ENCODE data around the gene CCDC178. TPM values are rescaled to one million over a fixed set of nuclear protein-coding genes. Genes with fewer than 3 reads are reported as not detected.

The CCDC178 gene
- total RNA-seq, 2 donors from 2014 or later, result 0.22 to 0.29 TPM

DNA sequence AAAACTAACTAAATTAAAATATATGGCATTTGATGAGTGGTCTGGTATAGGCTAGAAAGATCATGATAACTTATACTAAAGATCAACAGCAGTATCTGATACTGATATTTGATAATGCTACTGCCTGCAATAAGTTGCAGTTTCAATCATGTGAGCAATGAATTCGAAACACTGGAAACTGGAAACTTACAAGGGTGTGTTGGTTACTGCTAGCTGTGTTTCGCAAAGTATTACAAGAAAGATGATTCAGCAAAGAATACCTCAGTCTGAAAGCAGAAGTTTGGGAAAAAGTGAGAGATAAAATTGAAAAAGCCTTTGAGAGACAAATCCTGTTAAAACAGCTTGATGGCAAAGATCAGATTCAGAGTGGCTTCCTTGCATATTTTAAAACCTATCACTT is 294.5 kb downstream of the CCDC178 start:
- H3K27ac ChIP-seq (ENCODE audit: low read depth, low read length), result no peak overlapping the region
- peaks cover 22% of the 10 kb centered on the region for H3K9me3 Mint-ChIP-seq
- WGBS, 2 experiments (ENCODE audit: insufficient coverage in 1 of 2, insufficient read length in 1 of 2), result 92 to 100% methylated on average over 2 of the region's 2 CpGs
- no peak overlapping the region for H3K27ac Mint-ChIP-seq
- H3K4me3 ChIP-seq (ENCODE audit: low read length), result no peak overlapping the region
- no peaks in the 10 kb centered on the region for H3K4me1 Mint-ChIP-seq
- H3K9ac ChIP-seq (ENCODE audit: extremely low read depth, low read length, poor library complexity, severe bottlenecking), result no peak overlapping the region
- H3K27me3 Mint-ChIP-seq (ENCODE audit: insufficient read depth), result no peaks in the 10 kb centered on the region
- TF ChIP-seq, protein P1, sequence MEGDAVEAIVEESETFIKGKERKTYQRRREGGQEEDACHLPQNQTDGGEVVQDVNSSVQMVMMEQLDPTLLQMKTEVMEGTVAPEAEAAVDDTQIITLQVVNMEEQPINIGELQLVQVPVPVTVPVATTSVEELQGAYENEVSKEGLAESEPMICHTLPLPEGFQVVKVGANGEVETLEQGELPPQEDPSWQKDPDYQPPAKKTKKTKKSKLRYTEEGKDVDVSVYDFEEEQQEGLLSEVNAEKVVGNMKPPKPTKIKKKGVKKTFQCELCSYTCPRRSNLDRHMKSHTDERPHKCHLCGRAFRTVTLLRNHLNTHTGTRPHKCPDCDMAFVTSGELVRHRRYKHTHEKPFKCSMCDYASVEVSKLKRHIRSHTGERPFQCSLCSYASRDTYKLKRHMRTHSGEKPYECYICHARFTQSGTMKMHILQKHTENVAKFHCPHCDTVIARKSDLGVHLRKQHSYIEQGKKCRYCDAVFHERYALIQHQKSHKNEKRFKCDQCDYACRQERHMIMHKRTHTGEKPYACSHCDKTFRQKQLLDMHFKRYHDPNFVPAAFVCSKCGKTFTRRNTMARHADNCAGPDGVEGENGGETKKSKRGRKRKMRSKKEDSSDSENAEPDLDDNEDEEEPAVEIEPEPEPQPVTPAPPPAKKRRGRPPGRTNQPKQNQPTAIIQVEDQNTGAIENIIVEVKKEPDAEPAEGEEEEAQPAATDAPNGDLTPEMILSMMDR (conservative IDR thresholded peaks at IDR 0.05), result no peak
- no peaks in the 10 kb centered on the region for H3K36me3 Mint-ChIP-seq (ENCODE audit: low read depth)
- H3K4me3 Mint-ChIP-seq, result no peak overlapping the region
- H3K27me3 ChIP-seq (ENCODE audit: control insufficient read depth, insufficient read depth, low read length, poor library complexity, severe bottlenecking), result no peaks in the 10 kb centered on the region
- H3K36me3 ChIP-seq (ENCODE audit: control insufficient read depth, insufficient read depth, low read length), result no peaks in the 10 kb centered on the region
- DNase-seq, result no peak
- H3K4me1 ChIP-seq (ENCODE audit: control insufficient read depth, insufficient read depth, low read length), result peaks cover 4% of the 10 kb centered on the region
- peaks cover 14% of the 10 kb centered on the region for H3K9me3 ChIP-seq (ENCODE audit: control insufficient read depth, low read length)

- Mint-ChIP-seq H3K4me3 (no peak overlapping the region), H3K4me1 (no peaks in the 10 kb centered on the region), H3K27ac (no peak overlapping the region), H3K27me3 (ENCODE audit: insufficient read depth) (no peaks in the 10 kb centered on the region), H3K36me3 (ENCODE audit: low read depth) (no peaks in the 10 kb centered on the region), H3K9me3 (peaks cover 24% of the 10 kb centered on the region)
- H3K36me3 ChIP-seq (ENCODE audit: control insufficient read depth, insufficient read depth, low read length), result no peaks in the 10 kb centered on the region
- H3K9ac ChIP-seq (ENCODE audit: extremely low read depth, low read length, poor library complexity, severe bottlenecking), result no peak overlapping the region
- no peak for DNase-seq
- WGBS, 2 experiments (ENCODE audit: insufficient coverage in 1 of 2, insufficient read length in 1 of 2), result 64 to 85% methylated on average over 1 to 2 of the region's 2 CpGs
- no peaks in the 10 kb centered on the region for H3K4me1 ChIP-seq (ENCODE audit: control insufficient read depth, insufficient read depth, low read length)
- TF ChIP-seq, protein P1 (conservative IDR thresholded peaks at IDR 0.05), result no peak
- H3K4me3 ChIP-seq (ENCODE audit: low read length), result no peak overlapping the region
- H3K27ac ChIP-seq (ENCODE audit: low read depth, low read length), result no peak overlapping the region
- no peaks in the 10 kb centered on the region for H3K27me3 ChIP-seq (ENCODE audit: control insufficient read depth, insufficient read depth, low read length, poor library complexity, severe bottlenecking)
- peaks cover 18% of the 10 kb centered on the region for H3K9me3 ChIP-seq (ENCODE audit: control insufficient read depth, low read length)
Observed at GRCh38 chr18:33135951-33136660, 304.4 kb downstream of the CCDC178 start.

GRCh38 chr18:33132657-33133056 is 307.9 kb downstream of the CCDC178 start:
- WGBS, 2 experiments (ENCODE audit: insufficient coverage in 1 of 2, insufficient read length in 1 of 2), result 87% methylated on average over 2 of the region's 2 CpGs; no CpG with 5 or more reads in 1 of the 2 experiments
- H3K27ac ChIP-seq (ENCODE audit: low read depth, low read length), result no peak overlapping the region
- no peaks in the 10 kb centered on the region for H3K4me1 Mint-ChIP-seq

More at GRCh38 chr18:33132657-33133056, 307.9 kb downstream of the CCDC178 start:
- Histone ChIP-seq H3K9me3 (ENCODE audit: control insufficient read depth, low read length) (no peaks in the 10 kb centered on the region), H3K27me3 (ENCODE audit: control insufficient read depth, insufficient read depth, low read length, poor library complexity, severe bottlenecking) (no peaks in the 10 kb centered on the region), H3K36me3 (ENCODE audit: control insufficient read depth, insufficient read depth, low read length) (no peaks in the 10 kb centered on the region), H3K4me3 (ENCODE audit: low read length) (no peak overlapping the region), H3K4me1 (ENCODE audit: control insufficient read depth, insufficient read depth, low read length) (no peaks in the 10 kb centered on the region), H3K9ac (ENCODE audit: extremely low read depth, low read length, poor library complexity, severe bottlenecking) (no peak overlapping the region)
- TF ChIP-seq, protein P1 (conservative IDR thresholded peaks at IDR 0.05), result no peak
- Mint-ChIP-seq H3K9me3 (no peaks in the 10 kb centered on the region), H3K4me3 (no peak overlapping the region), H3K36me3 (ENCODE audit: low read depth) (no peaks in the 10 kb centered on the region), H3K27me3 (ENCODE audit: insufficient read depth) (no peaks in the 10 kb centered on the region), H3K27ac (no peak overlapping the region)
- DNase-seq, result no peak

Data from endodermal cell (in vitro differentiated cells).